DND-41 (cell line): Measurements from ENCODE around the gene CHMP6.

Source experiments
- EZH2 ChIP-seq: IDR thresholded peaks from 3 replicates; pipeline ENCODE4 v1.6.1; 2012; ENCODE audit warnings: borderline replicate concordance, low read depth, mild to moderate bottlenecking, moderate library complexity, low read length, inconsistent platforms; ENCODE audit not compliant: severe bottlenecking
- TF ChIP-seq, protein P1 (sequence below): IDR thresholded peaks from 2 replicates; pipeline ENCODE4 v1.5.1; 2012; ENCODE audit warnings: borderline replicate concordance, low read length, moderate library complexity, mild to moderate bottlenecking; ENCODE audit not compliant: poor library complexity, severe bottlenecking; ENCODE audit errors: extremely low read depth

- TF ChIP-seq, protein P1, sequence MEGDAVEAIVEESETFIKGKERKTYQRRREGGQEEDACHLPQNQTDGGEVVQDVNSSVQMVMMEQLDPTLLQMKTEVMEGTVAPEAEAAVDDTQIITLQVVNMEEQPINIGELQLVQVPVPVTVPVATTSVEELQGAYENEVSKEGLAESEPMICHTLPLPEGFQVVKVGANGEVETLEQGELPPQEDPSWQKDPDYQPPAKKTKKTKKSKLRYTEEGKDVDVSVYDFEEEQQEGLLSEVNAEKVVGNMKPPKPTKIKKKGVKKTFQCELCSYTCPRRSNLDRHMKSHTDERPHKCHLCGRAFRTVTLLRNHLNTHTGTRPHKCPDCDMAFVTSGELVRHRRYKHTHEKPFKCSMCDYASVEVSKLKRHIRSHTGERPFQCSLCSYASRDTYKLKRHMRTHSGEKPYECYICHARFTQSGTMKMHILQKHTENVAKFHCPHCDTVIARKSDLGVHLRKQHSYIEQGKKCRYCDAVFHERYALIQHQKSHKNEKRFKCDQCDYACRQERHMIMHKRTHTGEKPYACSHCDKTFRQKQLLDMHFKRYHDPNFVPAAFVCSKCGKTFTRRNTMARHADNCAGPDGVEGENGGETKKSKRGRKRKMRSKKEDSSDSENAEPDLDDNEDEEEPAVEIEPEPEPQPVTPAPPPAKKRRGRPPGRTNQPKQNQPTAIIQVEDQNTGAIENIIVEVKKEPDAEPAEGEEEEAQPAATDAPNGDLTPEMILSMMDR: no peak
- no peak for TF ChIP-seq EZH2
Measured at GRCh38 chr17:80997424-80998117, 5.9 kb downstream of the CHMP6 start.
